GM23338 (cell line): ENCODE data around the gene DDC. TPM values are rescaled to one million over a fixed set of nuclear protein-coding genes. Genes with fewer than 3 reads are reported as not detected.

ENCODE experiments used
- ATAC-seq: fragments of 200-7000 bp; cut with Tn5 transposase; 3 replicates; pipeline ENCODE4 v1.9.1; 2020
- DNase-seq: peaks from one replicate; pipeline ENCODE4 v3.0.0-alpha.2; 2015; ENCODE audit warnings: low spot score
- H2AFZ ChIP-seq: fragments of 200-600 bp; sonication (generic); 2 replicates; pipeline ENCODE4 v1.8.0; 2016; ENCODE audit warnings: antibody characterized with exemption, mild to moderate bottlenecking, moderate library complexity
- H3F3A ChIP-seq: fragments of 200-600 bp; sonication (generic); replicated peaks from 2 replicates; pipeline ENCODE4 v1.8.0; 2017; ENCODE audit warnings: antibody characterized with exemption, mixed run types, low read depth
- H3K27ac ChIP-seq: fragments of 200-600 bp; sonication (generic); 2 replicates; pipeline ENCODE4 v1.6.1; 2016; ENCODE audit warnings: low read depth
- H3K27me3 ChIP-seq: fragments of 200-600 bp; sonication (generic); 2 replicates; pipeline ENCODE4 v1.8.0; 2016; ENCODE audit warnings: mild to moderate bottlenecking, mixed run types, moderate library complexity; ENCODE audit not compliant: insufficient read depth
- H3K36me3 ChIP-seq: fragments of 200-600 bp; sonication (generic); 2 replicates; pipeline ENCODE4 v1.8.0; 2016; ENCODE audit warnings: mild to moderate bottlenecking; ENCODE audit not compliant: insufficient read depth
- H3K4me1 ChIP-seq: fragments of 200-600 bp; sonication (generic); 2 replicates; pipeline ENCODE4 v1.8.0; 2016; ENCODE audit warnings: mild to moderate bottlenecking, moderate library complexity; ENCODE audit not compliant: insufficient read depth
- H3K4me2 ChIP-seq: fragments of 200-600 bp; sonication (generic); 2 replicates; pipeline ENCODE4 v1.7.1; 2017; ENCODE audit warnings: mixed run types
- H3K4me3 ChIP-seq: fragments of 200-600 bp; sonication (generic); 2 replicates; pipeline ENCODE4 v1.6.1; 2016; ENCODE audit warnings: mixed run types
- H3K79me2 ChIP-seq: fragments of 200-600 bp; sonication (generic); replicated peaks from 2 replicates; pipeline ENCODE4 v1.8.0; 2017; ENCODE audit warnings: mild to moderate bottlenecking; ENCODE audit not compliant: insufficient read depth
- H3K9me2 ChIP-seq: fragments of 200-600 bp; sonication (generic); 2 replicates; pipeline ENCODE4 v1.8.0; 2017; ENCODE audit not compliant: insufficient read depth
- H4K20me1 ChIP-seq: fragments of 200-600 bp; sonication (generic); replicated peaks from 2 replicates; pipeline ENCODE4 v1.8.0; 2017; ENCODE audit warnings: mild to moderate bottlenecking; ENCODE audit not compliant: insufficient read depth
- H3K27ac Mint-ChIP-seq: 2 replicates; pipeline ENCODE4 v1.8.0; 2020; ENCODE audit warnings: inconsistent platforms, mild to moderate bottlenecking, moderate library complexity, mixed read lengths
- H3K27me3 Mint-ChIP-seq: 3 replicates; pipeline ENCODE4 v1.8.0; 2022; ENCODE audit warnings: low read depth, mild to moderate bottlenecking, moderate library complexity, mixed read lengths, inconsistent platforms; ENCODE audit not compliant: insufficient read depth, poor library complexity
- H3K36me3 Mint-ChIP-seq: 3 replicates; pipeline ENCODE4 v1.8.0; 2021; ENCODE audit warnings: low read depth, mild to moderate bottlenecking, inconsistent platforms, moderate library complexity, mixed read lengths
- H3K4me1 Mint-ChIP-seq: 3 replicates; pipeline ENCODE4 v1.8.0; 2020; ENCODE audit warnings: mild to moderate bottlenecking, inconsistent platforms, mixed read lengths
- H3K4me3 Mint-ChIP-seq: 3 replicates; pipeline ENCODE4 v1.8.0; 2021; ENCODE audit warnings: moderate library complexity, mild to moderate bottlenecking, inconsistent platforms, mixed read lengths
- H3K9me3 Mint-ChIP-seq: 3 replicates; pipeline ENCODE4 v1.8.0; 2020; ENCODE audit warnings: moderate library complexity, mild to moderate bottlenecking, inconsistent platforms, mixed read lengths
- CREB1 ChIP-seq: fragments of 250-450 bp; sonication (Bioruptor Pico); IDR thresholded peaks from 2 replicates; pipeline ENCODE4 v1.5.0; 2020; ENCODE audit warnings: low read depth, mild to moderate bottlenecking, moderate library complexity
- EZH2 ChIP-seq: fragments of 200-600 bp; sonication (generic); IDR thresholded peaks from one replicate; pipeline ENCODE4 v1.8.0; 2017; ENCODE audit warnings: antibody characterized with exemption, mild to moderate bottlenecking, low read depth; ENCODE audit not compliant: unreplicated experiment
- EZH2phosphoT487 ChIP-seq: fragments of 200-600 bp; sonication (generic); IDR thresholded peaks from one replicate; pipeline ENCODE4 v1.8.1; 2018; ENCODE audit warnings: antibody characterized with exemption; ENCODE audit not compliant: unreplicated experiment
- JUNB ChIP-seq: IDR thresholded peaks from one replicate; pipeline ENCODE4 v1.6.1; 2016; ENCODE audit warnings: antibody characterized with exemption; ENCODE audit not compliant: unreplicated experiment
- NANOG ChIP-seq: IDR thresholded peaks from 2 replicates; pipeline ENCODE4 v1.6.1; 2016; ENCODE audit warnings: antibody characterized with exemption, borderline replicate concordance
- POLR2AphosphoS5 ChIP-seq: IDR thresholded peaks from 2 replicates; pipeline ENCODE4 v1.6.1; 2016; ENCODE audit warnings: antibody characterized with exemption, low read depth
- STAT1 ChIP-seq: IDR thresholded peaks from one replicate; pipeline ENCODE4 v1.6.1; 2016; ENCODE audit warnings: antibody characterized with exemption; ENCODE audit not compliant: unreplicated experiment
- ZNF114 ChIP-seq: fragments of 250-450 bp; sonication (Bioruptor Pico); IDR thresholded peaks from 2 replicates; pipeline ENCODE4 v1.5.0; 2020; ENCODE audit warnings: mild to moderate bottlenecking, moderate library complexity
- ZNF331 ChIP-seq: fragments of 250-450 bp; sonication (Bioruptor Pico); IDR thresholded peaks from 2 replicates; pipeline ENCODE4 v1.5.0; 2020; ENCODE audit warnings: low read depth, mild to moderate bottlenecking, moderate library complexity
- polyA plus RNA-seq: library from polyadenylated mRNA; unstranded; fragments of >200 nt; fragmentation: Nextera tagmentation; extraction: Ambion mirVana; gene quantifications from 2 replicates; pipeline ENCODE4 v1.2.1, GENCODE V29; 2016
- total RNA-seq: library from RNA; depleted of rRNA; stranded (reverse); fragments of >200 nt; shearing (Covaris generic); gene quantifications from 2 replicates; pipeline ENCODE4 v1.2.3, GENCODE V29; 2014
- TF ChIP-seq, protein P1 (sequence below): IDR thresholded peaks from 2 replicates; pipeline ENCODE4 v1.6.1; 2016; ENCODE audit warnings: antibody characterized with exemption
- TF ChIP-seq, protein P2 (sequence below): fragments of 250-450 bp; sonication (Bioruptor Pico); IDR thresholded peaks from 2 replicates; pipeline ENCODE4 v1.5.0; 2020; ENCODE audit warnings: mild to moderate bottlenecking, moderate library complexity
- TF ChIP-seq, protein P3 (sequence below), 2 experiments: fragments of 200-600 bp in 1 of 2; sonication (generic) in 1 of 2; conservative IDR thresholded peaks; 2 replicates each; pipeline versions ENCODE4 v1.5.1 to v1.6.1; 2016 to 2017; ENCODE audit warnings: antibody characterized with exemption in 2 of 2, low read depth in 2 of 2, mild to moderate bottlenecking in 2 of 2, moderate library complexity in 1 of 2
- TF ChIP-seq, protein P4 (sequence below): IDR thresholded peaks from one replicate; pipeline ENCODE4 v1.6.1; 2018; ENCODE audit warnings: antibody characterized with exemption; ENCODE audit not compliant: unreplicated experiment

The DDC gene
- total and polyA plus RNA-seq, 2 experiments from 2014 or later = not detected

DNA sequence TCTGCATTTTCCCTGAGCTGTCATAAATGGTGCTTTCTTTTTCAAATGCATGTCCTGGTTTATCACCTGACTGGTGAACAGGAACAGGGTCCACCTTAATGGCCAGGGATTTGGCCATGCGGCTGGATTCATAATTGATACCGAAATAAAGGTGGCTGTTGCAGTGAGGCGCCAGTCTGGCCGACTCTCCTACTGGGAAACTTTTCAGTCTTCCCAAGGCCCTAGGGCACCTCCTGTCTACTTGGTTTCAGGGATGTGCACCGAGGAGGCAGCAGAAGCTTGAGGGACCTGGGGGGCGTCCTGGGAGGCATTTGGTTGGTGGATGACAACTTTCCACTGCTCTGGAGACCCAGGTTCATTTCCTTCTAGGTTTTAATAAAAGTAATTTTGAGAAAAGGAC lies 68.6 kb downstream of the DDC start:
- H3K9me3 Mint-ChIP-seq = peaks cover 2% of the 10 kb centered on the region; the same call in 2 of the 3 replicates
- peak overlapping the region; percentile 38; the same call in 1 of the 2 replicates for H2AFZ ChIP-seq
- H3K4me3 ChIP-seq = no peak overlapping the region
- DNase-seq = no peak
- 0 out of 2 replicates have a peak, but pooled peaks cover 3% of the 10 kb centered on the region for H3K9me2 ChIP-seq
- no peaks in the 10 kb centered on the region; the same call in 1 of the 2 replicates for H3K36me3 ChIP-seq
- no peak overlapping the region for H3K4me3 Mint-ChIP-seq
- peaks cover 3% of the 10 kb centered on the region; the same call in 1 of the 3 replicates for H3K4me1 Mint-ChIP-seq
- H3K79me2 ChIP-seq = no peaks in the 10 kb centered on the region
- H3K27me3 Mint-ChIP-seq = peaks cover 3% of the 10 kb centered on the region
- peaks cover 3% of the 10 kb centered on the region; the same call in 1 of the 3 replicates for H3K36me3 Mint-ChIP-seq
- TF ChIP-seq ZNF114 (CRISPR knock-in tag) = no peak
- TF ChIP-seq, protein P1, sequence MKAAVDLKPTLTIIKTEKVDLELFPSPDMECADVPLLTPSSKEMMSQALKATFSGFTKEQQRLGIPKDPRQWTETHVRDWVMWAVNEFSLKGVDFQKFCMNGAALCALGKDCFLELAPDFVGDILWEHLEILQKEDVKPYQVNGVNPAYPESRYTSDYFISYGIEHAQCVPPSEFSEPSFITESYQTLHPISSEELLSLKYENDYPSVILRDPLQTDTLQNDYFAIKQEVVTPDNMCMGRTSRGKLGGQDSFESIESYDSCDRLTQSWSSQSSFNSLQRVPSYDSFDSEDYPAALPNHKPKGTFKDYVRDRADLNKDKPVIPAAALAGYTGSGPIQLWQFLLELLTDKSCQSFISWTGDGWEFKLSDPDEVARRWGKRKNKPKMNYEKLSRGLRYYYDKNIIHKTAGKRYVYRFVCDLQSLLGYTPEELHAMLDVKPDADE = no peak
- TF ChIP-seq, protein P2, sequence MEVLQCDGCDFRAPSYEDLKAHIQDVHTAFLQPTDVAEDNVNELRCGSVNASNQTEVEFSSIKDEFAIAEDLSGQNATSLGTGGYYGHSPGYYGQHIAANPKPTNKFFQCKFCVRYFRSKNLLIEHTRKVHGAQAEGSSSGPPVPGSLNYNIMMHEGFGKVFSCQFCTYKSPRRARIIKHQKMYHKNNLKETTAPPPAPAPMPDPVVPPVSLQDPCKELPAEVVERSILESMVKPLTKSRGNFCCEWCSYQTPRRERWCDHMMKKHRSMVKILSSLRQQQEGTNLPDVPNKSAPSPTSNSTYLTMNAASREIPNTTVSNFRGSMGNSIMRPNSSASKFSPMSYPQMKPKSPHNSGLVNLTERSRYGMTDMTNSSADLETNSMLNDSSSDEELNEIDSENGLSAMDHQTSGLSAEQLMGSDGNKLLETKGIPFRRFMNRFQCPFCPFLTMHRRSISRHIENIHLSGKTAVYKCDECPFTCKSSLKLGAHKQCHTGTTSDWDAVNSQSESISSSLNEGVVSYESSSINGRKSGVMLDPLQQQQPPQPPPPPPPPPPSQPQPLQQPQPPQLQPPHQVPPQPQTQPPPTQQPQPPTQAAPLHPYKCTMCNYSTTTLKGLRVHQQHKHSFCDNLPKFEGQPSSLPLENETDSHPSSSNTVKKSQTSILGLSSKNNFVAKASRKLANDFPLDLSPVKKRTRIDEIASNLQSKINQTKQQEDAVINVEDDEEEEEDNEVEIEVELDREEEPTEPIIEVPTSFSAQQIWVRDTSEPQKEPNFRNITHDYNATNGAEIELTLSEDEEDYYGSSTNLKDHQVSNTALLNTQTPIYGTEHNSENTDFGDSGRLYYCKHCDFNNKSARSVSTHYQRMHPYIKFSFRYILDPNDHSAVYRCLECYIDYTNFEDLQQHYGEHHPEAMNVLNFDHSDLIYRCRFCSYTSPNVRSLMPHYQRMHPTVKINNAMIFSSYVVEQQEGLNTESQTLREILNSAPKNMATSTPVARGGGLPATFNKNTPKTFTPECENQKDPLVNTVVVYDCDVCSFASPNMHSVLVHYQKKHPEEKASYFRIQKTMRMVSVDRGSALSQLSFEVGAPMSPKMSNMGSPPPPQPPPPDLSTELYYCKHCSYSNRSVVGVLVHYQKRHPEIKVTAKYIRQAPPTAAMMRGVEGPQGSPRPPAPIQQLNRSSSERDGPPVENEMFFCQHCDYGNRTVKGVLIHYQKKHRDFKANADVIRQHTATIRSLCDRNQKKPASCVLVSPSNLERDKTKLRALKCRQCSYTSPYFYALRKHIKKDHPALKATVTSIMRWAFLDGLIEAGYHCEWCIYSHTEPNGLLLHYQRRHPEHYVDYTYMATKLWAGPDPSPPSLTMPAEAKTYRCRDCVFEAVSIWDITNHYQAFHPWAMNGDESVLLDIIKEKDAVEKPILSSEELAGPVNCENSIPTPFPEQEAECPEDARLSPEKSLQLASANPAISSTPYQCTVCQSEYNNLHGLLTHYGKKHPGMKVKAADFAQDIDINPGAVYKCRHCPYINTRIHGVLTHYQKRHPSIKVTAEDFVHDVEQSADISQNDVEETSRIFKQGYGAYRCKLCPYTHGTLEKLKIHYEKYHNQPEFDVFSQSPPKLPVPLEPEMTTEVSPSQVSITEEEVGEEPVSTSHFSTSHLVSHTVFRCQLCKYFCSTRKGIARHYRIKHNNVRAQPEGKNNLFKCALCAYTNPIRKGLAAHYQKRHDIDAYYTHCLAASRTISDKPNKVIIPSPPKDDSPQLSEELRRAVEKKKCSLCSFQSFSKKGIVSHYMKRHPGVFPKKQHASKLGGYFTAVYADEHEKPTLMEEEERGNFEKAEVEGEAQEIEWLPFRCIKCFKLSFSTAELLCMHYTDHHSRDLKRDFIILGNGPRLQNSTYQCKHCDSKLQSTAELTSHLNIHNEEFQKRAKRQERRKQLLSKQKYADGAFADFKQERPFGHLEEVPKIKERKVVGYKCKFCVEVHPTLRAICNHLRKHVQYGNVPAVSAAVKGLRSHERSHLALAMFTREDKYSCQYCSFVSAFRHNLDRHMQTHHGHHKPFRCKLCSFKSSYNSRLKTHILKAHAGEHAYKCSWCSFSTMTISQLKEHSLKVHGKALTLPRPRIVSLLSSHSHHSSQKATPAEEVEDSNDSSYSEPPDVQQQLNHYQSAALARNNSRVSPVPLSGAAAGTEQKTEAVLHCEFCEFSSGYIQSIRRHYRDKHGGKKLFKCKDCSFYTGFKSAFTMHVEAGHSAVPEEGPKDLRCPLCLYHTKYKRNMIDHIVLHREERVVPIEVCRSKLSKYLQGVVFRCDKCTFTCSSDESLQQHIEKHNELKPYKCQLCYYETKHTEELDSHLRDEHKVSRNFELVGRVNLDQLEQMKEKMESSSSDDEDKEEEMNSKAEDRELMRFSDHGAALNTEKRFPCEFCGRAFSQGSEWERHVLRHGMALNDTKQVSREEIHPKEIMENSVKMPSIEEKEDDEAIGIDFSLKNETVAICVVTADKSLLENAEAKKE (CRISPR knock-in tag) = no peak
- TF ChIP-seq POLR2AphosphoS5 = no peak
- TF ChIP-seq, protein P3, sequence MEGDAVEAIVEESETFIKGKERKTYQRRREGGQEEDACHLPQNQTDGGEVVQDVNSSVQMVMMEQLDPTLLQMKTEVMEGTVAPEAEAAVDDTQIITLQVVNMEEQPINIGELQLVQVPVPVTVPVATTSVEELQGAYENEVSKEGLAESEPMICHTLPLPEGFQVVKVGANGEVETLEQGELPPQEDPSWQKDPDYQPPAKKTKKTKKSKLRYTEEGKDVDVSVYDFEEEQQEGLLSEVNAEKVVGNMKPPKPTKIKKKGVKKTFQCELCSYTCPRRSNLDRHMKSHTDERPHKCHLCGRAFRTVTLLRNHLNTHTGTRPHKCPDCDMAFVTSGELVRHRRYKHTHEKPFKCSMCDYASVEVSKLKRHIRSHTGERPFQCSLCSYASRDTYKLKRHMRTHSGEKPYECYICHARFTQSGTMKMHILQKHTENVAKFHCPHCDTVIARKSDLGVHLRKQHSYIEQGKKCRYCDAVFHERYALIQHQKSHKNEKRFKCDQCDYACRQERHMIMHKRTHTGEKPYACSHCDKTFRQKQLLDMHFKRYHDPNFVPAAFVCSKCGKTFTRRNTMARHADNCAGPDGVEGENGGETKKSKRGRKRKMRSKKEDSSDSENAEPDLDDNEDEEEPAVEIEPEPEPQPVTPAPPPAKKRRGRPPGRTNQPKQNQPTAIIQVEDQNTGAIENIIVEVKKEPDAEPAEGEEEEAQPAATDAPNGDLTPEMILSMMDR (conservative IDR thresholded peaks at IDR 0.05; ENCODE audit: low read depth in 2 of 2) = no peak
- TF ChIP-seq EZH2phosphoT487 = no peak
- no peak for TF ChIP-seq JUNB
- no peak for TF ChIP-seq EZH2
- no peak for TF ChIP-seq CREB1 (CRISPR knock-in tag)
- TF ChIP-seq, protein P4, sequence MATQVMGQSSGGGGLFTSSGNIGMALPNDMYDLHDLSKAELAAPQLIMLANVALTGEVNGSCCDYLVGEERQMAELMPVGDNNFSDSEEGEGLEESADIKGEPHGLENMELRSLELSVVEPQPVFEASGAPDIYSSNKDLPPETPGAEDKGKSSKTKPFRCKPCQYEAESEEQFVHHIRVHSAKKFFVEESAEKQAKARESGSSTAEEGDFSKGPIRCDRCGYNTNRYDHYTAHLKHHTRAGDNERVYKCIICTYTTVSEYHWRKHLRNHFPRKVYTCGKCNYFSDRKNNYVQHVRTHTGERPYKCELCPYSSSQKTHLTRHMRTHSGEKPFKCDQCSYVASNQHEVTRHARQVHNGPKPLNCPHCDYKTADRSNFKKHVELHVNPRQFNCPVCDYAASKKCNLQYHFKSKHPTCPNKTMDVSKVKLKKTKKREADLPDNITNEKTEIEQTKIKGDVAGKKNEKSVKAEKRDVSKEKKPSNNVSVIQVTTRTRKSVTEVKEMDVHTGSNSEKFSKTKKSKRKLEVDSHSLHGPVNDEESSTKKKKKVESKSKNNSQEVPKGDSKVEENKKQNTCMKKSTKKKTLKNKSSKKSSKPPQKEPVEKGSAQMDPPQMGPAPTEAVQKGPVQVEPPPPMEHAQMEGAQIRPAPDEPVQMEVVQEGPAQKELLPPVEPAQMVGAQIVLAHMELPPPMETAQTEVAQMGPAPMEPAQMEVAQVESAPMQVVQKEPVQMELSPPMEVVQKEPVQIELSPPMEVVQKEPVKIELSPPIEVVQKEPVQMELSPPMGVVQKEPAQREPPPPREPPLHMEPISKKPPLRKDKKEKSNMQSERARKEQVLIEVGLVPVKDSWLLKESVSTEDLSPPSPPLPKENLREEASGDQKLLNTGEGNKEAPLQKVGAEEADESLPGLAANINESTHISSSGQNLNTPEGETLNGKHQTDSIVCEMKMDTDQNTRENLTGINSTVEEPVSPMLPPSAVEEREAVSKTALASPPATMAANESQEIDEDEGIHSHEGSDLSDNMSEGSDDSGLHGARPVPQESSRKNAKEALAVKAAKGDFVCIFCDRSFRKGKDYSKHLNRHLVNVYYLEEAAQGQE = no peak
- no peak for TF ChIP-seq STAT1
- no peak for TF ChIP-seq NANOG
- no peak for TF ChIP-seq ZNF331
- no peak overlapping the region for H3K27ac ChIP-seq
- H3K4me1 ChIP-seq = no peaks in the 10 kb centered on the region
- ATAC-seq = no peak
- H3K27ac Mint-ChIP-seq = no peak overlapping the region
- no peaks in the 10 kb centered on the region for H3F3A ChIP-seq
- H3K4me2 ChIP-seq = no peak overlapping the region
- H3K27me3 ChIP-seq = no peaks in the 10 kb centered on the region
- H4K20me1 ChIP-seq = no peaks in the 10 kb centered on the region
